ENCODE measurements around the gene DNAH3.

- TF ChIP-seq, protein P1, sequence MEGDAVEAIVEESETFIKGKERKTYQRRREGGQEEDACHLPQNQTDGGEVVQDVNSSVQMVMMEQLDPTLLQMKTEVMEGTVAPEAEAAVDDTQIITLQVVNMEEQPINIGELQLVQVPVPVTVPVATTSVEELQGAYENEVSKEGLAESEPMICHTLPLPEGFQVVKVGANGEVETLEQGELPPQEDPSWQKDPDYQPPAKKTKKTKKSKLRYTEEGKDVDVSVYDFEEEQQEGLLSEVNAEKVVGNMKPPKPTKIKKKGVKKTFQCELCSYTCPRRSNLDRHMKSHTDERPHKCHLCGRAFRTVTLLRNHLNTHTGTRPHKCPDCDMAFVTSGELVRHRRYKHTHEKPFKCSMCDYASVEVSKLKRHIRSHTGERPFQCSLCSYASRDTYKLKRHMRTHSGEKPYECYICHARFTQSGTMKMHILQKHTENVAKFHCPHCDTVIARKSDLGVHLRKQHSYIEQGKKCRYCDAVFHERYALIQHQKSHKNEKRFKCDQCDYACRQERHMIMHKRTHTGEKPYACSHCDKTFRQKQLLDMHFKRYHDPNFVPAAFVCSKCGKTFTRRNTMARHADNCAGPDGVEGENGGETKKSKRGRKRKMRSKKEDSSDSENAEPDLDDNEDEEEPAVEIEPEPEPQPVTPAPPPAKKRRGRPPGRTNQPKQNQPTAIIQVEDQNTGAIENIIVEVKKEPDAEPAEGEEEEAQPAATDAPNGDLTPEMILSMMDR (IDR thresholded peaks at IDR 0.05): no peak
- no peak for TF ChIP-seq POLR2A (IDR thresholded peaks at IDR 0.05)
These were observed 50.2 kb downstream of the DNAH3 start for GRCh38 chr16:21100447-21100846.
